RKO (cell line): ENCODE results near the gene GPX4.

Experiments
- DNase-seq: peaks from one replicate; pipeline ENCODE4 v3.0.0-alpha.2; 2016; ENCODE audit warnings: low spot score

The GPX4 gene

GRCh38 chr19:1130771-1131717 lies 27.2 kb downstream of the GPX4 start:
- DNase-seq, result no peak

DNA sequence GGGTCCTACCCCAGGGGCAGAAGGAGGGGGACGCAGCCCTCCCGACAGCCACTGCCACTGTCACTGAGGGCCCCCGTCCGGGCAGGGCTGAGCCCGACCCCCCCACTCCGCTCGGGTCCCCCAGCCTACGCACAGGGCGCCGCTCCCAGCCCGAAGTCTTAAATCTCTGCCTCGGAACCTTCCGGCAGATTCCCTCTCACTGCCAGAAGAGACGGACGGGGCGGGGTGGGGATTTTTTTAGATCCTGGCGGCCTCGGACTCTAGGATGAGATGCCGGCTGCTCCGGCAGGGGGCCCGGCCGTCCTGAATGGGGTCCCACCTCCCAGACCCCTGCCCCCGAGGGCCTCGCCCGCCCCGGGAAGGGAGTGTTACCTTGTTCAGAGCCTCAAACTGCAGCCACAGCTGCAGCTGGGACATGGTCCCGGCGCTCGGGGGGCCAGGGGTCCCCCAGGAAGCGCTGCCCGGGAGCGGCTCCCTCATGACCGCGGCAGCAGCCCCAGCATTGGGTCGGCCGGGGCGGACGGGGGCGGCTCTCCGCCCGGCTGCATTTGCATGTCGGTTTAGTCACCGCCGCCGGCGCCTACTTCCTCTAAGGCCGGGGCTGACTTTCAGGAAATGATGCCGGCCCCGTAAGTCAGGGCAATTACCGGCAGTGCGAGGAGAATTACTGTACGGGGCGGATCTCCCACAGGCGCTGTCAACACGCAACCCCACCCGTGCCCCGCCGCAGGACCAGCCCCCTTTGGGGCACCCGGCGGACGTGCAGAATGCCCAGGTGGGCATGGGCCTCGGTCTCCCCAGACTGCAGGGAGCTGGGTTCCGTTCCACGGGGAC lies 28.1 kb downstream of the GPX4 start:
- peak; percentile 91 for DNase-seq

GRCh38 chr19:1132552-1133383 lies 29.0 kb downstream of the GPX4 start:
- DNase-seq, result peak; percentile 51

- DNase-seq, result peak; percentile 40
These were observed 29.7 kb downstream of the GPX4 start for GRCh38 chr19:1133471-1133929.

DNA sequence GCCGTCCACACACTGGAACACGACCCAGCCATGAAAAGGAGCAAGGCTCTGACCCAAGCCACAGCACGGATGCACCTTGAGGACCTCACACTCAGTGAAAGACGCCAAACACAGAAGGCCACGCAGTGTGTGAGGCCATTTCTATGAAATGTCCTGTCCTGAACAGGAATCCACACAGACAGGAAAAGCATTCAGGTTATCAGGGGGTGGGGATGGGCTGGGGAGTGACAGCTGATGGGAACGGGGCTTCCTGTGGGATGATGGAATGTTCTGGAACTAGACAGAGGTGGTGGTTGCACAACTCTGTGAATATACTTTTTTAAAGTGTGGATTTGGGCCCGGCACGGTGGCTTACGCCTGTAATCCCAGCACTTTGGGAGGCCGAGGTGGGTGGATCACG lies 30.6 kb downstream of the GPX4 start:
- DNase-seq, result no peak

DNA sequence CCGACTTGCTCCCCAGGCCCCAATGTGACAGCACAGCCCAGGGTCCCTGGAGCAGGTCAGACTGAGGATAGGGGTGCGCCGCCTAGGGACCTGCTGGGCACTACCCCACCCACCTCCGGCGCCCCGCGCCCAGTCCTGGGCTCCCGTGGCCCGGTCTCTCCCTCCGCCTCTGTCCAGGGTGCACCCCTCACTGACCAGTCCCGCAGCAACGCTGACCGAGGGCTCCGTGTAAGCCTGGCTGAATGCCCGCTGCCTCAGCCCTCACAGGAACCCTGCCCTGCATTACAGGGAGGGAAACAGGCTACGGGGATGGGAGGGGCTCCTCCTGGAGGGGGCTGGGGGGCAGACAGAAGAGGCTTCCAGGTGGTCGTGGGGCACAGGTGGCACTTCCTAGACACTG lies 31.7 kb downstream of the GPX4 start:
- no peak for DNase-seq

GRCh38 chr19:1136201-1136600 lies 32.4 kb downstream of the GPX4 start:
- no peak for DNase-seq

DNA sequence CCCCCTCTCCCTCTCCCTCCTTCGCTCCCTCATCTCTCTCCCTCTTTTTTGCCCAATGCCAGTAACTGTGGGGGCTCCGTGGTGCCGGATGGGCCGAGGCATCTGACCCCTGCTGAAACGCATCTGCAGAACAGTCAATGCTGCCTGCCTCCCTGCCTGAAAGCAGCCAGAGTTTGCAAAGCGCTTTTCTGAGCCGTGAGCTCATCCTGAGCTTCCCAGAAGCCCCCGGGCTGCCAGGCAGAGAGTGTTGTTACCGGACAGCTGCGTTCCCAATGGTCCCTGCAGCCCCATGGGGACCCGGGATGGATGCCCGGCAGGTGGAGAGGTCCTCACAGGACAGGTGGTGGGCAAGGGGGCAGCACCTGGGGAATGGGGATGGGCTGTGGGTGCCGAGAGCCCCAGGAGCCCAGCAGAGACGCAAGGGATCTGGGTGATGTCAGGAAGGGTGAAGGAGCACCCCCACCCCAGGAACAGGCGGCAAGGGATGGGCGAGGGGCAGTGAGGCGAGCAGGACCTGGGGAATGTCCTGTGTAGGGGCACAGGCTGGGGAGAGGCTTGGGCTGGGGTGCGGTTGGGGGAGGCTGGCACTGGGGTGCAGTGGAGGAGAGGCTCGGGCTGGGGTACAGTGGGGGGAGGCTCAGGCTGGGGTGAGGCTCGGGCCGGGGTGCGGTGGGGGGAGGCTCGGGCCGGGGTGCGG lies 33.0 kb downstream of the GPX4 start:
- DNase-seq, result no peak

- no peak for DNase-seq
These were observed 34.3 kb downstream of the GPX4 start for GRCh38 chr19:1138121-1138520.

DNA sequence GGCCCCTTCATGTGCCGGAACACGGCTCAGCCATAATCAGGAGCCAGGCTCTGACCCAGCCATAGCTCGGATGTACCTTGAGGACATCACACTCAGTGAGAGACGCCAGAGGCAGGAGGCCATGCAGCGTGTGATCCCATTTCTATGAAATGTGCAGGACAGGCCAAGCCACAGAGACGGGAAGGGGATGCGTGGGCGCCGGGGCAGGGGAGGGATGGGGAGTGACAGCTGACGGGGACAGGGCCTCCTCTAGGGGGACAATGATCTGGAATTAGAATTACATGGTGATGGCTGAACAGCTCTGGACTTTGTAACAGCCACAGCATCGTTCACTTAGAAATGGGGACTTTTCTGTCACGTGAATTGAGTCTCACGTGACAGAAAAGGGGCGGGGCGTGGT lies 35.3 kb downstream of the GPX4 start:
- DNase-seq, result no peak

- no peak for DNase-seq
These were observed 36.7 kb downstream of the GPX4 start for GRCh38 chr19:1140272-1141027.

DNA sequence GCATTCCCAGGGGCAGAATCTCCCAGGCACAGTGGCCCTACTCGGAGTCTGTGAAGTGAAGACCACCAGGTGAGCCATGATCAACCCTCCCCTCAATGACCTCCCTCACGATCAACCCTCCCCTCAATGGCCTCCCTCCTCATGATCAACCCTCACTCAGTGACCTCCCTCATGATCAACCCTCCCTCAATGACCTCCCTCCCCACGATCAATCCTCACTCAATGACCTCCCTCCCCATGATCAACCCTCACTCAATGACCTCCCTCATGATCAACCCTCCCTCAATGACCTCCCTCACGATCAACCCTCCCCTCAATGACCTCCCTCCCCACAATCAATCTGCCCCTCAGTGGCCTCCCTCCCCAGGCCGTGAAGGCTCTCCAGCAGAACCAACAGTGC lies 38.1 kb downstream of the GPX4 start:
- DNase-seq, result no peak

GRCh38 chr19:1143828-1144399 lies 40.1 kb downstream of the GPX4 start:
- no peak for DNase-seq

DNA sequence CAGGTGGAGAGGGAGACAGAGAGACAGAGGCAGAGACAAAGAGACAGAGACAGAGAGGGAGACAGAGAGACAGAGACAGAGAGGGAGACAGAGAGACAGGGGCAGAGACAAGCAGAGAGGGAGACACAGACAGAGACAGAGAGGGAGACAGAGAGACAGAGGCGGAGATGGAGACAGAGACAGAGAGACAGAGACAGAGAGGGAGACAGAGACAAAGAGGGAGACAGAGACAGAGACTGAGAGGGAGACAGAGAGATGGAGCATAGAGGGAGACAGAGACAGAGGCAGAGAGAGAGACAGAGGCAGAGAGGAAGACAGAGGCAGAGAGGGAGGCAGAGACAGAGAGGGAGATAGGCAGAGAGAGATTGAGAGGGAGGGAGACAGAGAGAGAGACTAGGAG lies 40.9 kb downstream of the GPX4 start:
- no peak for DNase-seq

DNA sequence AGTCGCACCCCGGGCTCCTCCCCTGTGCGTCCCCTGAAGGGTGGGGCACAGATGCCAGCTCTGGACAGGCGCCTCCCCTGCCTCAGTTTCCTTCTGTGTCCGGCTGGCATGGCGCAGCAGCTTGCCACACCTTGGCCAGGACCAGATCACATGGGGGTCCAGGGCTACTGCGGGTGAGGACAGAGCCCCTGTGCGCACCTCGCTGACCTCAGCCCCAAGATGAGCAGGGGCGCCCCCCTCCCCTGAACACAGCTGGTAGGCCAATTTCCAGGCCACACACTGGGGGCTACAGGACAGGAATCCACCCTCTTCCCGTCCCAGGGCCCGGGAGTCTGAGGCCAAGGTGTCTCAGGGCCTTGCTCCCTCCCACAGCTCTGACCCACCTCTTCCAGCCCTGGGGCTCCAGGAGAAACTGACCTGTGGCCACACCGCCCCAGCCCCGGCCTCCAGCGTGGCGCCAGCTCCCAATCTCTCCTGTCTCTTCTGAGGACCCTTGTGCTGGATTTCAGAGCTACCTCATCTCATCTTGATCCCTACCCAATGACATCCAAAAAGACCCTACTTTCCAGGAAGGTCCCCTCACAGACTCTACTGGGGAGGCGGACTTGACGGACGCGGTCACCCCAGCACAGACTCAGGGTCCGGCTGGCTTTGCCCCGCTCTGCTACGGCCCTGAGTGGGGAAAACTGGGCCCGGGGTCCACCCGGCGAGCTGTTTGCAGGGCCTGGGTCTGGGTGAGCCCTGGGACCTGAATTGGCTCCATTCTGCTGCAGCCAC lies 42.0 kb downstream of the GPX4 start:
- no peak for DNase-seq

GRCh38 chr19:1146412-1146699 lies 42.6 kb downstream of the GPX4 start:
- no peak for DNase-seq

GRCh38 chr19:1146858-1147780 lies 43.3 kb downstream of the GPX4 start:
- DNase-seq, result no peak

GRCh38 chr19:1147934-1148549 lies 44.2 kb downstream of the GPX4 start:
- DNase-seq, result no peak
